HG03575 (cell line): Measurements from ENCODE around the gene PLD6.

ENCODE experiments used
- ATAC-seq: cut with Tn5 transposase; IDR thresholded peaks from one replicate; pipeline ENCODE4 v1.9.1; 2021; ENCODE audit not compliant: unreplicated experiment, insufficient number of reproducible peaks, low FRiP score; ENCODE audit errors: extremely low read depth

PLD6 gene

GRCh38 chr17:17181666-17182597 is 24.2 kb downstream of the PLD6 start:
- no peak for ATAC-seq

GRCh38 chr17:17180741-17181525 is 25.2 kb downstream of the PLD6 start:
- no peak for ATAC-seq

GRCh38 chr17:17180141-17180603 is 26.0 kb downstream of the PLD6 start:
- no peak for ATAC-seq

GRCh38 chr17:17179371-17179827 is 26.7 kb downstream of the PLD6 start:
- ATAC-seq, result no peak

- ATAC-seq, result no peak
These were observed 29.0 kb downstream of the PLD6 start for GRCh38 chr17:17177176-17177575.

- no peak for ATAC-seq
These were observed 29.8 kb downstream of the PLD6 start for GRCh38 chr17:17176341-17176740.

- no peak for ATAC-seq
These were observed 30.2 kb downstream of the PLD6 start for GRCh38 chr17:17175917-17176316.

- no peak for ATAC-seq
These were observed 30.8 kb downstream of the PLD6 start for GRCh38 chr17:17175340-17175739.

- no peak for ATAC-seq
These were observed 32.2 kb downstream of the PLD6 start for GRCh38 chr17:17173921-17174320.

GRCh38 chr17:17172990-17173389 is 33.1 kb downstream of the PLD6 start:
- ATAC-seq, result no peak

- no peak for ATAC-seq
These were observed 33.9 kb downstream of the PLD6 start for GRCh38 chr17:17172001-17172939.

- ATAC-seq, result no peak
These were observed 34.9 kb downstream of the PLD6 start for GRCh38 chr17:17171186-17171585.

GRCh38 chr17:17170346-17170985 is 35.7 kb downstream of the PLD6 start:
- ATAC-seq, result no peak

- no peak for ATAC-seq
These were observed 36.7 kb downstream of the PLD6 start for GRCh38 chr17:17169396-17169795.

GRCh38 chr17:17168401-17168800 is 37.7 kb downstream of the PLD6 start:
- ATAC-seq, result no peak

GRCh38 chr17:17167986-17168385 is 38.1 kb downstream of the PLD6 start:
- ATAC-seq, result no peak

- ATAC-seq, result no peak
These were observed 38.8 kb downstream of the PLD6 start for GRCh38 chr17:17167356-17167755.

- ATAC-seq, result no peak
These were observed 39.7 kb downstream of the PLD6 start for GRCh38 chr17:17166446-17166845.
